K562 (cell line): Measurements from ENCODE around the gene ITGAE. TPM values are rescaled to one million over a fixed set of nuclear protein-coding genes. Genes with fewer than 3 reads are reported as not detected.
A peak's percentile ranks its signal among the peaks of the same experiment; 100 is the strongest.

Experiments used
- ATAC-seq: fragments of 200-7000 bp; cut with Tn5 transposase; 3 replicates; pipeline ENCODE4 v1.9.1; 2020; ENCODE audit warnings: moderate library complexity
- BruUV-seq: library from RNA; stranded (reverse); fragments of 400-500 nt; replicated peaks from 2 replicates; lab custom pipeline; 2021; lab: Mats Ljungman, UMichigan
- CTCF ChIA-PET: fragments of 300-600 bp; formaldehyde crosslinking; extraction: SDS; loops from one replicate; lab custom pipeline; 2021; ENCODE audit warnings: low intra/inter-chr PET ratio; lab: Yijun Ruan, JAX
- POLR2A ChIA-PET: fragments of 300-600, 350-650 bp; sonication (Branson Sonifier 250); formaldehyde crosslinking; extraction: SDS; loops from one replicate; lab custom pipeline; 2021; ENCODE audit warnings: antibody characterized with exemption, inconsistent platforms; lab: Yijun Ruan, JAX
- DNase-seq, 4 experiments: peaks; one replicate each; pipeline versions ENCODE4 v3.0.0 to v3.0.0-alpha.2; 2011 to 2018; ENCODE audit warnings: low spot score in 3 of 4, mixed read lengths in 3 of 4; ENCODE audit errors: extremely low read depth in 1 of 4
- FAIRE-seq: peaks from 2 replicates; lab custom pipeline; 2011; peaks lifted over from hg19 to GRCh38; lab: Jason Lieb, UNC
- H2AFZ ChIP-seq: 2 replicates; pipeline ENCODE4 v1.6.0; 2011; ENCODE audit warnings: low read depth, low read length, control low read depth, inconsistent platforms
- H3K27ac ChIP-seq: fragments of 200-600 bp; 3 replicates; pipeline ENCODE4 v1.8.0; 2011; ENCODE audit warnings: low read depth, mild to moderate bottlenecking, control low read depth, inconsistent platforms, low read length, moderate library complexity, mixed read lengths; ENCODE audit errors: extremely low read depth
- H3K27me3 ChIP-seq, 2 experiments: fragments of 300-600 bp in 1 of 2; 2 replicates in 1 of 2; 3 replicates in 1 of 2; pipeline versions ENCODE4 v1.6.0 to v1.8.0; 2011; ENCODE audit warnings: inconsistent platforms in 2 of 2, low read length in 2 of 2, mild to moderate bottlenecking in 1 of 2, mixed read lengths in 1 of 2, moderate library complexity in 1 of 2; ENCODE audit not compliant: control insufficient read depth in 2 of 2, insufficient read depth in 2 of 2
- H3K36me3 ChIP-seq: fragments of 300-600 bp; 3 replicates; pipeline ENCODE4 v1.8.0; 2011; ENCODE audit warnings: mild to moderate bottlenecking, low read length, inconsistent platforms; ENCODE audit not compliant: control insufficient read depth, insufficient read depth
- H3K4me1 ChIP-seq, 2 experiments: fragments of 200-600 bp in 1 of 2; replicated peaks in 1 of 2; 2 replicates in 1 of 2; 3 replicates in 1 of 2; pipeline versions ENCODE4 v1.5.1 to v1.8.0; 2011; ENCODE audit warnings: inconsistent platforms in 2 of 2, low read length in 2 of 2, mild to moderate bottlenecking in 1 of 2, mixed read lengths in 1 of 2, moderate library complexity in 1 of 2; ENCODE audit not compliant: control insufficient read depth in 2 of 2, insufficient read depth in 2 of 2
- H3K4me2 ChIP-seq: 2 replicates; pipeline ENCODE4 v1.6.1; 2011; ENCODE audit warnings: low read length, control low read depth, inconsistent platforms, mixed read lengths; ENCODE audit not compliant: insufficient read depth
- H3K4me3 ChIP-seq: fragments of 200-600 bp; sonication (generic), shearing (Covaris generic); 2 replicates; pipeline ENCODE4 v1.5.1; 2016; ENCODE audit warnings: control low read depth, inconsistent platforms
- H3K79me2 ChIP-seq: fragments of 200-600 bp; 3 replicates; pipeline ENCODE4 v1.8.0; 2011; ENCODE audit warnings: low read length, inconsistent platforms; ENCODE audit not compliant: control insufficient read depth, insufficient read depth
- H3K9ac ChIP-seq, 2 experiments: 2 replicates each; pipeline versions ENCODE4 v1.6.0 to v1.6.1; 2011; ENCODE audit warnings: low read depth in 2 of 2, low read length in 2 of 2, control low read depth in 1 of 2, inconsistent platforms in 1 of 2, mild to moderate bottlenecking in 1 of 2, mixed read lengths in 1 of 2; ENCODE audit not compliant: insufficient read depth in 1 of 2
- H3K9me1 ChIP-seq: one replicate; pipeline ENCODE4 v1.6.0; 2011; ENCODE audit warnings: inconsistent platforms, mild to moderate bottlenecking, low read length, moderate library complexity; ENCODE audit not compliant: control insufficient read depth, insufficient read depth
- H3K9me3 ChIP-seq: replicated peaks from 2 replicates; pipeline ENCODE4 v1.5.1; 2011; ENCODE audit warnings: low read depth, low read length, inconsistent platforms; ENCODE audit not compliant: control insufficient read depth, insufficient read depth
- H4K20me1 ChIP-seq: replicated peaks from 2 replicates; pipeline ENCODE4 v1.6.1; 2011; ENCODE audit warnings: low read length, inconsistent platforms, mixed read lengths; ENCODE audit not compliant: control insufficient read depth, insufficient read depth
- CHD1 ChIP-seq: fragments of 200-600 bp; sonication (generic); IDR thresholded peaks from one replicate; pipeline ENCODE4 v1.6.1; 2012; ENCODE audit warnings: mild to moderate bottlenecking, moderate library complexity, low read length, inconsistent platforms
- E2F4 ChIP-seq: sonication (generic); formaldehyde crosslinking; IDR thresholded peaks from 2 replicates; pipeline ENCODE4 v1.8.0; 2022; ENCODE audit warnings: mild to moderate bottlenecking, low read depth, missing genetic modification reagents
- FOXJ2 ChIP-seq: fragments of 200-800 bp; sonication (Bioruptor generic); IDR thresholded peaks from 2 replicates; pipeline ENCODE4 v1.6.1; 2016; ENCODE audit warnings: missing genetic modification characterization, missing compliant biosample characterization
- FOXK1 ChIP-seq: sonication (generic); formaldehyde crosslinking; IDR thresholded peaks from 2 replicates; pipeline ENCODE4 v1.8.0; 2022; ENCODE audit warnings: missing genetic modification reagents, mild to moderate bottlenecking, borderline replicate concordance
- KLF1 ChIP-seq: fragments of 450-650 bp; IDR thresholded peaks from 2 replicates; pipeline ENCODE4 v1.6.1; 2016; ENCODE audit warnings: missing genetic modification characterization, missing compliant biosample characterization
- MEF2D ChIP-seq: conservative IDR thresholded peaks from 2 replicates; pipeline ENCODE4 v1.6.1; 2016; ENCODE audit warnings: low read depth, missing genetic modification characterization, missing compliant biosample characterization
- NR1H2 ChIP-seq: sonication (generic); formaldehyde crosslinking; IDR thresholded peaks from 2 replicates; pipeline ENCODE4 v1.4.0; 2020; ENCODE audit warnings: mild to moderate bottlenecking, missing genetic modification reagents
- SP2 ChIP-seq: IDR thresholded peaks from 2 replicates; pipeline ENCODE4 v1.6.1; 2011; ENCODE audit warnings: mild to moderate bottlenecking, low read depth, low read length, moderate library complexity; ENCODE audit not compliant: poor library complexity, severe bottlenecking; ENCODE audit errors: extremely low read depth
- SREBF1 ChIP-seq: fragments of 150-350 bp; IDR thresholded peaks from 2 replicates; pipeline ENCODE4 v1.6.1; 2014; ENCODE audit warnings: antibody characterized with exemption, low read depth, low read length, borderline replicate concordance
- ZBTB9 ChIP-seq: fragments of 450-650 bp; formaldehyde crosslinking; IDR thresholded peaks from 2 replicates; pipeline ENCODE4 v1.4.0; 2020; ENCODE audit warnings: mild to moderate bottlenecking, moderate library complexity
- ZNF445 ChIP-seq: fragments of 250-450 bp; sonication (Bioruptor Pico); IDR thresholded peaks from 2 replicates; pipeline ENCODE4 v1.4.0; 2020; ENCODE audit warnings: low read depth, mild to moderate bottlenecking, moderate library complexity
- ZNF639 ChIP-seq, 2 experiments: fragments of 200-800 bp in 1 of 2; sonication (Bioruptor generic) in 1 of 2; sonication (generic) in 1 of 2; formaldehyde crosslinking in 1 of 2; IDR thresholded peaks in 1 of 2; conservative IDR thresholded peaks in 1 of 2; 2 replicates each; pipeline versions ENCODE4 v1.5.0 to v1.6.1; 2016 to 2020; ENCODE audit warnings: missing compliant biosample characterization in 1 of 2, missing genetic modification characterization in 1 of 2, missing genetic modification reagents in 1 of 2
- ZNF717 ChIP-seq: fragments of 250-450 bp; sonication (Bioruptor Pico); IDR thresholded peaks from 2 replicates; pipeline ENCODE4 v1.5.0; 2021
- ZSCAN32 ChIP-seq: fragments of 450-650 bp; formaldehyde crosslinking; IDR thresholded peaks from 2 replicates; pipeline ENCODE4 v1.4.0; 2020; ENCODE audit warnings: mild to moderate bottlenecking, moderate library complexity
- WGBS: fragments of 100-300 bp; shearing (Covaris generic); methylation state at CpG from one replicate; pipeline ENCODE4 v1.1.6; 2016; ENCODE audit warnings: low coverage, mixed read lengths; ENCODE audit not compliant: insufficient coverage; ENCODE audit errors: missing lambda C conversion rate; 5-methylcytosine and 5-hydroxymethylcytosine counted together
- in situ Hi-C: fragments of 300-500 bp; cut with MboI; formaldehyde crosslinking; loops from 4 replicates; pipeline ENCODE4 v1.15.0; 2018; ENCODE audit warnings: inconsistent platforms, mixed read lengths
- intact Hi-C: fragments of 100-400 bp; cut with micrococcal nuclease; formaldehyde crosslinking; loops from 2 replicates; pipeline ENCODE4 v1.14.2; 2022
- polyA plus RNA-seq, 8 experiments: library from polyadenylated mRNA; depleted of rRNA in 4 of 8; stranded (reverse) in 5 of 8; unstranded in 3 of 8; fragments of >200 nt; fragmentation: Nextera tagmentation in 2 of 8; fragmentation: Illumina TruSeq in 1 of 8; extraction: Ambion mirVana in 2 of 8; extraction: Trizol in 1 of 8; gene quantifications; 2 replicates each; pipeline versions ENCODE4 v1.2.1 to v1.2.3, GENCODE V29; 2011 to 2014; ENCODE audit warnings: inconsistent platforms in 1 of 8, missing spikeins in 1 of 8
- total RNA-seq, 7 experiments: library from RNA; depleted of rRNA in 6 of 7; stranded (reverse); fragments of >200 nt in 6 of 7; fragmentation: Illumina TruSeq in 2 of 7; extraction: Trizol in 2 of 7; gene quantifications; 2 replicates each; pipeline versions ENCODE4 v1.2.1 to v1.2.3, GENCODE V29; 2011 to 2021; ENCODE audit warnings: low replicate concordance in 1 of 7

Gene ITGAE
- total and polyA plus RNA-seq, 9 of the 15 experiments (the other 6 are each of a cell fraction or from before 2014, with no cell fraction given), result 14.8 to 160 (median 27.0) TPM

- 0 out of 2 replicates have a peak, but pooled peaks cover 16% of the 10 kb centered on the region for H4K20me1 ChIP-seq
- TF ChIP-seq ZBTB9 (CRISPR knock-in tag), result no peak
- no peak for TF ChIP-seq MEF2D (tag)
- TF ChIP-seq SREBF1, result no peak
- no peak for TF ChIP-seq ZNF717 (CRISPR knock-in tag)
- no peak for TF ChIP-seq ZNF445 (CRISPR knock-in tag)
- TF ChIP-seq ZNF639 (CRISPR knock-in tag; conservative IDR thresholded peaks at IDR 0.05 in 1 of 2, IDR thresholded peaks at IDR 0.05 in 1 of 2), result no peak
- TF ChIP-seq NR1H2 (CRISPR knock-in tag), result no peak
- TF ChIP-seq E2F4, result no peak
- no peak for TF ChIP-seq FOXK1 (CRISPR knock-in tag)
- no peak for TF ChIP-seq SP2
- TF ChIP-seq KLF1 (tag), result no peak
- TF ChIP-seq CHD1, result no peak
- no peak for TF ChIP-seq FOXJ2
- no peak for TF ChIP-seq ZSCAN32 (CRISPR knock-in tag)
- TF ChIP-seq, all 486 proteins: peak for 0
- CTCF ChIA-PET, result no interaction called here
- no peak for DNase-seq
- intact Hi-C loops (no loop called here), in situ Hi-C loops (no loop called here)
- Histone ChIP-seq H3K4me1 (peaks cover 6 to 39% of the 10 kb centered on the region in 2 experiments; a peak in 4 of 5 replicates), H3K9ac (peak overlapping the region in 1 of 2 experiments; percentile 52; a peak in 2 of 4 replicates), H3K79me2 (peaks cover 20% of the 10 kb centered on the region), H3K4me3 (no peak overlapping the region), H3K27ac (no peak overlapping the region), H2AFZ (no peak overlapping the region), H3K27me3 (no peaks in the 10 kb centered on the region), H3K36me3 (peaks cover 6% of the 10 kb centered on the region; the same call in 2 of the 3 replicates), H3K9me3 (no peaks in the 10 kb centered on the region), H3K4me2 (no peak overlapping the region), H3K9me1 (peaks cover 6% of the 10 kb centered on the region)
- POLR2A ChIA-PET, result interaction anchor here (1.6 kb wide), 1 partner anchor 26 kb away, joined by 5 read pairs; no protein-coding TSS in a partner anchor
- no peak for FAIRE-seq
- WGBS, result 75% methylated on average over 6 of the region's 6 CpGs
- no peak for ATAC-seq
- BruUV-seq, result no TSS peak
Measured at GRCh38 chr17:3666516-3666915, 134.5 kb downstream of the ITGAE start.
